AG04450 (cell line): ENCODE measurements around the gene ALPG. TPM values are rescaled to one million over a fixed set of nuclear protein-coding genes. Genes with fewer than 3 reads are reported as not detected.
"Not testable (repeated sequence)": the region's sequence is repeated elsewhere in the genome, so short reads cannot be mapped to it uniquely, and the experiment has no call there.

ENCODE experiments used
- CTCF ChIA-PET: fragments of 300-600, 350-600 bp; formaldehyde crosslinking; extraction: SDS; loops from one replicate; lab custom pipeline; 2022; ENCODE audit warnings: antibody characterized with exemption, inconsistent platforms; lab: Charles Lee
- POLR2A ChIA-PET: fragments of 350-600 bp; formaldehyde crosslinking; extraction: SDS; loops from one replicate; lab custom pipeline; 2021; ENCODE audit warnings: antibody characterized with exemption, inconsistent platforms; lab: Yijun Ruan, JAX
- DNase-seq: peaks from one replicate; pipeline ENCODE4 v3.0.0-alpha.2; 2011; ENCODE audit warnings: low read depth, low spot score
- H3K27ac ChIP-seq: one replicate; pipeline ENCODE4 v1.5.1; 2012; ENCODE audit warnings: low read depth, low read length, control low read depth
- H3K27me3 ChIP-seq: one replicate; pipeline ENCODE4 v1.6.0; 2012; ENCODE audit warnings: low read length; ENCODE audit not compliant: control insufficient read depth, insufficient read depth
- H3K4me3 ChIP-seq: 2 replicates; pipeline ENCODE4 v1.5.1; 2011; ENCODE audit warnings: mild to moderate bottlenecking, low read depth, low read length, control low read depth
- H3K9me3 ChIP-seq: 2 replicates; pipeline ENCODE4 v1.5.1; 2012; ENCODE audit warnings: low read length; ENCODE audit not compliant: control insufficient read depth, insufficient read depth
- CTCF ChIP-seq: IDR thresholded peaks from 2 replicates; pipeline ENCODE4 v1.5.1; 2011; ENCODE audit warnings: low read depth, low read length, control low read depth, inconsistent platforms
- polyA plus RNA-seq: library from polyadenylated mRNA; depleted of rRNA; stranded (reverse); fragments of >200 nt; gene quantifications from 2 replicates; pipeline ENCODE4 v1.2.3, GENCODE V29; 2011

The ALPG gene
- polyA plus RNA-seq, 1 experiment = not detected

GRCh38 chr2:232448304-232448690, 41.7 kb downstream of the ALPG start:
- Histone ChIP-seq H3K4me3 (no peak overlapping the region), H3K27me3 (peaks cover 9% of the 10 kb centered on the region), H3K27ac (no peak overlapping the region), H3K9me3 (no peaks in the 10 kb centered on the region)
- CTCF ChIA-PET = interaction anchor here (2.3 kb wide), 1 partner anchor 72 kb away, joined by 12 read pairs; the partner anchor contains the start of gene PRSS56
- DNase-seq = no peak
- TF ChIP-seq CTCF = no peak
- POLR2A ChIA-PET = no interaction called here

- no peak for TF ChIP-seq CTCF
- Histone ChIP-seq H3K4me3 (no peak overlapping the region), H3K9me3 (no peaks in the 10 kb centered on the region), H3K27ac (no peak overlapping the region), H3K27me3 (peaks cover 13% of the 10 kb centered on the region)
- ChIA-PET POLR2A (no interaction called here), CTCF (no interaction called here)
- DNase-seq = no peak
These were observed 43.3 kb downstream of the ALPG start for GRCh38 chr2:232449964-232450363.

- DNase-seq, H3K27ac ChIP-seq, POLR2A ChIA-PET, H3K9me3 ChIP-seq, H3K4me3 ChIP-seq, CTCF ChIA-PET: not testable (repeated sequence)
- peaks cover 19% of the 10 kb centered on the region for H3K27me3 ChIP-seq
These were observed 45.0 kb downstream of the ALPG start for GRCh38 chr2:232451645-232452044.

- DNase-seq = no peak
- ChIA-PET POLR2A (no interaction called here), CTCF (no interaction called here)
- Histone ChIP-seq H3K4me3 (no peak overlapping the region), H3K9me3 (no peaks in the 10 kb centered on the region; the same call in 1 of the 2 replicates), H3K27me3 (peaks cover 22% of the 10 kb centered on the region), H3K27ac (no peak overlapping the region)
- TF ChIP-seq CTCF = no peak
These were observed 48.0 kb downstream of the ALPG start for GRCh38 chr2:232454630-232455029.

- H3K9me3 ChIP-seq = no peaks in the 10 kb centered on the region; the same call in 1 of the 2 replicates
- H3K27ac ChIP-seq = no peak within 1 kb of the TSS
- no peak for TF ChIP-seq CTCF
- ChIA-PET POLR2A (no interaction called here), CTCF (interaction anchor here (1.4 kb wide), 1 partner anchor 67 kb away, joined by 4 read pairs; no protein-coding TSS in a partner anchor)
- no peak for DNase-seq
- H3K4me3 ChIP-seq = no peak within 1 kb of the TSS
- H3K27me3 ChIP-seq = peaks cover 20% of the 10 kb centered on the region
These were observed 49.0 kb downstream of the ALPG start, which contains the start of gene ALPI for GRCh38 chr2:232455426-232456255. TSS of gene ALPI (plus strand) at chr2:232456153. CDS start at chr2:232456200, 47 bp downstream.
